ENCODE measurements around the gene AIG1.
"Not testable (repeated sequence)": the region's sequence is repeated elsewhere in the genome, so short reads cannot be mapped to it uniquely, and the experiment has no call there.

The AIG1 gene

DNA sequence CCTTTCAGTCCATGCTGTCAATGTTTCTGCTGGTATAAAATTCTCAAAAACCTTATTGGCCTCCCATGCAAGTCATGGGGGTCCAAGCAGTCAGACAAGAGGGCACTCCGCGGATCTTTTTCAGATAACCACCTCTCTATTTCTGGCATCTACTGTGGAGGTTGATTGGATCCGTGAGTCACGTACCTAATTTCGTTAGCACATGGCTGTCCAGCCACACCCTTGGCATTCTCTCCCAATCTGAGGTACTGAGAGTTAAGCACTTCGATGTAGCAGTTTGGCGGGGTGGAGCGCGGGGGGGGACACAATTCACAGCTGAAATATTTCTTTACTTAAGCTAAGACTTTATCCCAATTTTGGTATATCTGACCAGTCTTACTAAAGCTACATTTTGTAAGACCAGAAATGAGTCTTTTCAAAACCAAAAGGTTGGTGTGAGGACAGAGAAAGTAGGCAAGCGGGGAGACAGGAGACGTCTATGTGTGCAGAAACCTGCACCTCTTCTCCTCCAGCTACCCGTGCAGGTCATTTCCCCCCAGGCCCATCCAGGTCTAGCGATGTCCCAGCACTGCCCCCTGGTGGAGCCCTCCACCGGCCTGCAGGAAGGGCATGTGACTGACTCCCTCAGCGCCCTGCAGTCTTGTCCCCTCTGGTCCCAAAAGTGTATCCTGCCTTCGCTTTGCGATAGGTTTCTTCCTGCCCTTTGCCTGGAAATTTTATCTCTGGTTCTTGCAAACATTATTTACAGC, 276.7 kb downstream of the AIG1 start:
- DNase-seq: no peak

DNA sequence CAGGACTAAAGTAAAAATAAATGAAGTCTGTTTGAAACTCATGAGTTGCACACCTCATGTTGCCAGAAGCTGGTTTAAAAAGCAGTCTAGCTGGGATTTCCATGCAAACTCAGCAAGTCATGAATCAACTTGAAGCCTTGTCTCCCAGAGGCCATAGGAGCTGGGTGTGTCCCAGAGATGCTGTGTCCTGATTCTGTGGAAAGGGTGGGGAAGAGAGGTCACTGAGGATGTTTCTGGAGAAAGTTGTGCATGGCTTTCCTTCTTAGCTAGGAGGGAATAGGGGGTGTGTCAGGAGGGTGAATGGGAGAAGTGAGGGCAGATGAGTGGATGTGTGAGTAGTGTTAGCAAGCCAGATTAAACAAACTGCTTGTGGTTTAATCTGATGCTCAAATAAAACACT, 278.5 kb downstream of the AIG1 start:
- no peak for DNase-seq

GRCh38 chr6:143345477-143345876, 284.8 kb downstream of the AIG1 start:
- DNase-seq: not testable (repeated sequence)

DNA sequence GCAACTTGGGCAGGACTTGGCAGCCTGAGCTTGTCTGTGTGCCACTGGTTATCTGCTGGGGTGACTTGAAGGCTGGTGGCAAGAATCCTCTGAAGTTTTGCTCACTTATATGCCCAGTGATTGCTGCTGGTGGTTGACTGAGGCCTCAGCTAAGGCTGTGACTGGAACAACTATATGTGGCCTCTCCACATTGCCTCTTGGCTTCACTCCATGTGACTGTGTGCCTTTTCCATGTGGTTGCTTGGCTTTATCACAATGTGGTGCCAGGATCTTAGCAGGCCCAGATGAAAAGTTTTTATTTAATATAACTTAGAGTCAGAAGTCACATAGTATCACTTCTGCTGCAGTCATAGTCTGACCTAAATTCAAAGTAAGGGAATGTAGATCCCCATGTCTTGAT, 285.3 kb downstream of the AIG1 start:
- DNase-seq: no peak

DNA sequence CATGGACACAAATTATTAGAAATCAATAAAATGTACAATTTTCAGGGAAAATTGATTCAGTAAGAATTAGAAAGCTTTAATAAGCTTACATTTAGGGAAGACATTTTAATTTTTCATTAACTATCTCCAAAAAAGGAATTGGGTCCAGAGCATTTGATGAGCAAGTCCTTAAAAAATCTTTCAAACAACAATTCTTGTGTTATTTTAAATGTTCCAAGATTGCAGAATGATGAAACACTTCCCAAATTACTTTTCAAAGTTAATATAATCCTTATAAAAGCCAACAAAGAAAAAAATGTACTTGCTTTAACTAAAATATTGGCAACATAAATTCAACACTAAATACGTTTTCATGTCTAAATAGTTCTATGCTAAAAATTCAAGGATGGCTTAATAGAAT, 287.8 kb downstream of the AIG1 start:
- DNase-seq: no peak

GRCh38 chr6:143349530-143349929, 288.8 kb downstream of the AIG1 start:
- DNase-seq: no peak

GRCh38 chr6:143356101-143356880, 295.6 kb downstream of the AIG1 start:
- no peak for DNase-seq

GRCh38 chr6:143357152-143357551, 296.5 kb downstream of the AIG1 start:
- DNase-seq: no peak

- DNase-seq: no peak
Measured at GRCh38 chr6:143357561-143358255, 297.0 kb downstream of the AIG1 start.

DNA sequence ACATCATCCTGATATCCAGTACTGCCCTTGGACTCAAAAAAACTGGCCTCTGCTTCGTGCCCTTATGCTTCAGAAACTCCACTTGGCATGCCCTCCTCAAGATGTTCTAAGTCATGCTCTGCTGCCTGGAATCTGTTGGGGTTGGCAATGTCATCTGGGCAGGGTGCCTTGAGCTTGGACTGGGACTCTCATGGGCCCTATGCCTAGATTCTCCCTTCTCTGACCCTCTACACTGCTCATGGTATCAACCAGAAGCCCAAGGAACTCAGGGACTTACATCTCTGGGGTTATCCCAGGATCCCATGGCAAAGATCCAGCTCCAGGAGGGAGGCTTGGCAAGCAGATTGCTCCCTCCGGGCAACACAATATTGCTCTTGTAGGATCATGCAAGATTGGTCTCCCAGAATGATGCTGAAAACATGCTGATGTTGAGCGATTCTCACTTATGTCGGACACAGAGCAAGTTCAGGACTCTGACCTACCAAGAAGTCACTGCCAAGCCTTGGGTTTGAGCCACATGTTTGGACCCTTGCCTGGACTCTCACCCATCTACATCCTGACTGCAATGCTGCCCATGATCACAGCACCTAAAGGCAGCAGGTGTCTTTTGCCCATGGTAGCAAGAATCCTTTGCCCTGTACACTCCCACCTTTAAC, 301.0 kb downstream of the AIG1 start:
- no peak for DNase-seq

- DNase-seq: no peak
Measured at GRCh38 chr6:143362192-143362558, 301.5 kb downstream of the AIG1 start.

DNA sequence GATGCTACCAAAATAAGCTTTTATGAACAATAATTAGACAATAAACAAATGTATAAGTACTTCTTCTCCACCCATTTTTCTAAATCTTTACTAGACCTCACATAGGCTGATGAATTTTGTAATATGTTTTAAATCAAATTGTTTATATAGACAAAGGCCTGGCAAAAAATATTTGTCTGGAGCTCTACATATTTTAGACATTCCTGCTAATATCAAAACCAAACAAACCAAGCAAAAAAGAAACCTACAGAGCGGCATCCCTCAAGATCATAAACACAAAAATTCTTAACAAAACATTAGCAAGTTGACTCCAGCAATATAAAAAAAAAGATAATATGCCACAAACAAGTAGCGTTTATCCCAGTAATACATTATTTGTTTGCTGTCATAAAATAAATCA, 302.6 kb downstream of the AIG1 start:
- DNase-seq: no peak

DNA sequence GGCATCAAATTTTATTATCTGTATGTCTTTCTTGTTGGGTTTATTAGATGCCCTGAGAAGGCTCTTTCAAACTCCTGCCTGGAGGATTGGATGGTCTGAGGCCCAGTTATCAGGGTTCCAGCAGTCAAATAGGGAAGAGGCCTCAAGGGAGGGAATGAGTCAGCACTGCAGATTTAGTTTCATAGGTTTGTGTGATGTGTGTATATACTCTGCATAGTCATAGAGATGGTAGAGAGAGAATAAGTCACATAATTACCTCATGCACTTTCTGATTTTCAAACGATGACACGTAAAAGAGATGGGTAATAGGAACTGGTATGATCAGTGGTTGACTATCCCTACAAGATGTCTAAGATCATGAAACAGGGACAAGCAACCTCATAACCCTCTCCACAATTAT, 307.7 kb downstream of the AIG1 start:
- no peak for DNase-seq

GRCh38 chr6:143369971-143370370, 309.3 kb downstream of the AIG1 start:
- no peak for DNase-seq

- DNase-seq: no peak
Measured at GRCh38 chr6:143370812-143371370, 310.2 kb downstream of the AIG1 start.

DNA sequence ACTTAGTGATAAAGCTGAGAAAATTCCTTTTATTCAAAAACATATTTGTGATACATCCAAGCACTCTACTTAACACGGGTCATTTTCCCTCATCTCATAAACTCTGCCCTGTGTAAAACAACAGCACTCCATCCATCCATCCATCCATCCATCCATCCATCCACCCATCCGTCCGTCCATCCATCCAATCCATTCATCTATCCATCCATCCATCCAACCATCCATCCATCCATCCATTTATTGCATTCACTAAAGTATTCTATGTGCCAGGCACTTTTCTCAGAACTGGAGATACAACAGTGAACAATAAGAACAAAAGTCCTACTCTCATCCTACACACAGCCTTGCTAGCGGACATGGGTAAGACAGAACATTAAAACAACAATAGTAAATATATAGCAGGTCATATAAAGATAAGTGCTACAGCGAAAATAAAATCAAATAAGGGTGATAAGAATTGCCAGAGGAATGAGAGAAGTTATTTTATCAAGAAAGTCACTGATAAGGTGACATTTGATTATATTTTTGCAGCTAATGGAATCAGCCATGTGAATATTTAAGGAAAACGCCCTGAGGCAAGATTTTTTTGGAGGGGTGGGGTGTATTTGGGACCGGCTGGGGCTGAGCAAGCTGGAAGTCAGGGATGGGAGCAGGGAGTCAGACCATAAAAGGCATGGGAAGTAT, 311.7 kb downstream of the AIG1 start:
- DNase-seq: no peak

- no peak for DNase-seq
Measured at GRCh38 chr6:143374014-143374413, 313.3 kb downstream of the AIG1 start.

DNA sequence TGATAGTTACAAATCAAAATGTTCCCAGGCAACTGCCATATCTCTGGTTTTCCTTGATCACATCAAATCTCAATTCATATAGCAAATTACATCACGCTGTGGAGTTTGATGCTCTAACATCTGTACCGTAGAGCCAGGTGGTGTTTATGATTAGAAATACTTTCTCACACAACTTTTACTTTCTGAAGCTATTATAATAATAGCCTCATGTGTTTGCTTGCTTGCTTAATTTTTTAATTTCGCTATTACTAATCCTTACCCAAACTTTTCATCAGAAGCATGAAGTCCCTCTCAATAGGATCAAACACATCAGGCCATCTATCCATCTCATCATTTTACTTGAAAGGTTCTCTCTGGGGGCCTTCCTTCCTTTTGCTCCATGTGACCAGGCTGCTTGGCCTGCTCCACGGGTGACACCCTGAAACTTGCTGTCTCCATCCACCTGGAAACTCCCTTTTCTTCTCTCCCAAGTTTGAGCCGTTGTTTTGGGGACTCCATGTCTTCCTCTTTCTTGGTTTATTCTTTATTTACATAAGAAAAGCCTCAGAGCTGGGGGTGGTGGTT, 314.4 kb downstream of the AIG1 start:
- DNase-seq: no peak

DNA sequence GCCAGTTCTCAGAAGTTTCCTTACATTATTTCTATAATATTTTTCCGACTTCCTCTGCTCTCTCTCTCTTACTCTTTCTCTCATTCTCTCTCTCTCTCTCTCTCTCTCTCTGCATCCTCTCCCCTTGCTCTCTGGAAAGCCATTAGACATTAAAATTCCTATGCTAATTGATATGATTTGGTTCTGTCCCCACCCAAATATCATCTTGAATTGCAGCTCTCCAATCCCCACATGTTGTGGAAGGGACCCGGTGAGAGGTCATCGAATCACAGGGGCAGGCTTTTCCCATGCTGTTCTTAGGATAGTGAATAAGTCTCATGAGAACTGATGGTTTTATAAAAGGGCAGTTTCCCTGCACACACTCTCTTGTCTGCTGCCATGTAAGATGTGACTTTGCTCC, 315.7 kb downstream of the AIG1 start:
- DNase-seq: no peak

DNA sequence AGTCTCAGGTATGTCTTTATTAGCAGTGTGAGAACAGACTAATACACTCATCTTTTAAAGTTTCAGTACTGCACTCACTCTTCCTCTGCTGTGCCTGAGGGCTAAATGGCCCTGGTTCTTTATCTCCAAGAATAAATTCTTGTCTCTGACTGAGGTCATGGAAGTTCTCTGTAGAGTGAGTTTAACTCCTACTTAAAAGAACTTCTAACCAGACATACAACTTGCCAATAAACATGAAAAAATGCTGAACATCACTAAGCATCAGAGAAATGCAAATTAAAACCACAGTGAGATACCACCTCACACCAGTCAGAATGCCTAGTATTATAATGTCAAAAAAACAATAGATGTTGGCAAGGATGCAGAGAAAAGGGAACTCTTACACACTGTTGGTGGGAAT, 316.2 kb downstream of the AIG1 start:
- no peak for DNase-seq

DNA sequence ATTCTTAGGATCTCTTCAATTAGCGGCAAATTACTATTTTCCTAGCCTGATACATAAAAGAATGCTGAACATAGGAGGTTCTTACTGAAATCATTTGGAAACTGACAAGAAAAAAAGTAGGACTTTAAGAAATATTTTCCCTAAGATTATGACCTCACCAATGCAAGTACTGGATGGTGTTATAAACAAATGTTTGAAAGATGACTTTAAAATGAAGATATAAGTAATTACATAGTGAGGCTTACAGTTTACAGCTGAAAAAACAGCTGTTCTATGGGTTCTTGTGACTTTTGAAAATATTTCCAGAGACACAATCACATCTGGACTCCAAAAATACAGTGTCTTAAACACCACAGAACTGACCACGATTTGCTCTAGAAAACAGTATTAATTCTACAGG, 324.9 kb downstream of the AIG1 start:
- no peak for DNase-seq

DNA sequence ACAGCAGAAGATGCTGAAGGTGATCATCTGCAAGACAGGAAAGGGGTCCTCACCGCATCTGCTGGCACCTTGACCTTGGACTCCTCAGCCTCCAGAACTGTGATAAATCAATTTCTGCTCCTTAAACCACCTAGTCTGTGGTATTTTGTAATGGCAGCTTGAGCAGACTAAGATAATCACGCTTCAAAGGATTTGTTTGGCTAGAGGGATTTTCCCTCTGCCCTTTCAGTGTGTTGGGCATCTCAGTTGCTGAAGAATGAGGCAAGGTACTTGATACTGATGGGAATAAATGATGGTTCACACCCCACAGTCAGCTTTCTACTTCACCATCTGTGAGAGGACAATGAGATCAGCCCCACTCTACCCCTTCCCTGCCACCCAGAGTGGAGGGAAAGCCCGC, 329.6 kb downstream of the AIG1 start:
- DNase-seq: no peak
